CD4-positive, alpha-beta T cell treated with Interleukin-2 at 100 ng/mL for 4 hours (primary cell): ENCODE measurements around the gene TUBB1.
"Not testable (repeated sequence)": the region's sequence is repeated elsewhere in the genome, so short reads cannot be mapped to it uniquely, and the experiment has no call there.

ENCODE experiments used
- DNase-seq: peaks from one replicate; pipeline ENCODE4 v3.0.0-alpha.2; 2020; ENCODE audit warnings: low spot score

The TUBB1 gene

GRCh38 chr20:59022754-59023153 is 3.5 kb downstream of the TUBB1 start:
- no peak for DNase-seq

- DNase-seq, result no peak
These were observed 4.4 kb downstream of the TUBB1 start for GRCh38 chr20:59023616-59024015.

- DNase-seq, result no peak
These were observed 4.9 kb downstream of the TUBB1 start for GRCh38 chr20:59024111-59024530.

- no peak for DNase-seq
These were observed 5.9 kb downstream of the TUBB1 start for GRCh38 chr20:59025086-59025485.

- DNase-seq, result no peak
These were observed 6.3 kb downstream of the TUBB1 start for GRCh38 chr20:59025511-59025910.

GRCh38 chr20:59026904-59027740 is 7.9 kb downstream of the TUBB1 start:
- DNase-seq, result no peak

- DNase-seq, result no peak
These were observed 8.6 kb downstream of the TUBB1 start for GRCh38 chr20:59027741-59028320.

- no peak for DNase-seq
These were observed 9.6 kb downstream of the TUBB1 start for GRCh38 chr20:59028812-59029211.

GRCh38 chr20:59030911-59031563 is 11.8 kb downstream of the TUBB1 start:
- no peak for DNase-seq

GRCh38 chr20:59031564-59032022 is 12.4 kb downstream of the TUBB1 start:
- DNase-seq, result peak; percentile 51

- peak; percentile 96 for DNase-seq
These were observed 12.9 kb downstream of the TUBB1 start, which contains the start of gene ATP5F1E for GRCh38 chr20:59032023-59032712. Gene ATP5F1E, minus strand, starts transcription at chr20:59032335. Its CDS starts 84 bp downstream, at chr20:59032251.

GRCh38 chr20:59032713-59033059 is 13.5 kb downstream of the TUBB1 start:
- no peak for DNase-seq

GRCh38 chr20:59033093-59033492 is 13.9 kb downstream of the TUBB1 start:
- DNase-seq, result no peak

GRCh38 chr20:59033616-59034165 is 14.5 kb downstream of the TUBB1 start:
- no peak for DNase-seq

GRCh38 chr20:59035381-59035780 is 16.2 kb downstream of the TUBB1 start:
- no peak for DNase-seq

GRCh38 chr20:59037386-59037785 is 18.2 kb downstream of the TUBB1 start:
- no peak for DNase-seq

- DNase-seq, result no peak
These were observed 20.0 kb downstream of the TUBB1 start for GRCh38 chr20:59039233-59039632.

- no peak for DNase-seq
These were observed 21.4 kb downstream of the TUBB1 start for GRCh38 chr20:59040667-59041066.

- DNase-seq, result not testable (repeated sequence)
These were observed 22.3 kb downstream of the TUBB1 start for GRCh38 chr20:59041487-59041886.

GRCh38 chr20:59042151-59042795 is 23.0 kb downstream of the TUBB1 start, which contains the start of gene PRELID3B:
Gene PRELID3B, minus strand, starts transcription at chr20:59042786. Its CDS starts 56 bp downstream, at chr20:59042730.
- peak; percentile 14 for DNase-seq
